Caco-2 (cell line): ENCODE measurements around the gene FUT8. TPM values are rescaled to one million over a fixed set of nuclear protein-coding genes. Genes with fewer than 3 reads are reported as not detected.

Experiments
- BruUV-seq: library from RNA; stranded (reverse); fragments of 400-500 nt; replicated peaks from 2 replicates; lab custom pipeline; 2021; lab: Mats Ljungman, UMichigan
- CTCF ChIA-PET: fragments of 300-600 bp; sonication (Branson Sonifier 250); formaldehyde crosslinking; loops from one replicate; lab custom pipeline; 2022; ENCODE audit warnings: antibody characterized with exemption; lab: Charles Lee
- POLR2A ChIA-PET: fragments of 300-600 bp; sonication (Branson Sonifier 250); formaldehyde crosslinking; loops from one replicate; lab custom pipeline; 2022; ENCODE audit warnings: antibody characterized with exemption; lab: Charles Lee
- DNase-seq, 2 experiments: peaks; one replicate each; pipeline versions ENCODE4 v3.0.0 to v3.0.0-alpha.2; 2020 to 2022
- H3K27me3 ChIP-seq: replicated peaks from 2 replicates; pipeline ENCODE4 v1.6.0; 2011; ENCODE audit warnings: low read length; ENCODE audit not compliant: control insufficient read depth, insufficient read depth
- H3K36me3 ChIP-seq: 2 replicates; pipeline ENCODE4 v1.5.1; 2011; ENCODE audit warnings: low read length; ENCODE audit not compliant: control insufficient read depth, insufficient read depth
- H3K4me1 ChIP-seq: fragments of 250-450 bp; sonication (Bioruptor Pico); 2 replicates; pipeline ENCODE4 v1.5.1; 2020; ENCODE audit warnings: mild to moderate bottlenecking
- H3K4me3 ChIP-seq: 2 replicates; pipeline ENCODE4 v1.5.1; 2011; ENCODE audit warnings: low read depth, mild to moderate bottlenecking, control low read depth, low read length
- H3K9me3 ChIP-seq: fragments of 250-450 bp; sonication (Bioruptor Pico); 2 replicates; pipeline ENCODE4 v1.5.1; 2020; ENCODE audit warnings: mild to moderate bottlenecking, moderate library complexity
- H3K27ac Mint-ChIP-seq: one replicate; pipeline ENCODE4 v1.8.0; 2022; ENCODE audit warnings: mixed read lengths; ENCODE audit not compliant: unreplicated experiment
- H3K27me3 Mint-ChIP-seq: one replicate; pipeline ENCODE4 v1.8.0; 2022; ENCODE audit warnings: mixed read lengths; ENCODE audit not compliant: insufficient read depth, unreplicated experiment
- H3K36me3 Mint-ChIP-seq: one replicate; pipeline ENCODE4 v1.8.0; 2022; ENCODE audit warnings: mild to moderate bottlenecking, mixed read lengths; ENCODE audit not compliant: insufficient read depth, unreplicated experiment
- H3K4me1 Mint-ChIP-seq: one replicate; pipeline ENCODE4 v1.8.0; 2022; ENCODE audit warnings: low read depth, mixed read lengths; ENCODE audit not compliant: unreplicated experiment
- H3K4me3 Mint-ChIP-seq: one replicate; pipeline ENCODE4 v1.8.0; 2022; ENCODE audit warnings: mild to moderate bottlenecking, moderate library complexity, mixed read lengths; ENCODE audit not compliant: unreplicated experiment
- H3K9me3 Mint-ChIP-seq: one replicate; pipeline ENCODE4 v1.8.0; 2022; ENCODE audit warnings: mixed read lengths; ENCODE audit not compliant: unreplicated experiment
- CTCF ChIP-seq, 2 experiments: fragments of 200-600 bp in 1 of 2; IDR thresholded peaks; 1 replicate in 1 of 2; 2 replicates in 1 of 2; pipeline versions ENCODE4 v1.5.1 to v1.8.0; 2011 to 2022; ENCODE audit warnings: antibody characterized with exemption in 1 of 2, control low read depth in 1 of 2, inconsistent platforms in 1 of 2, low read depth in 1 of 2, low read length in 1 of 2, mild to moderate bottlenecking in 1 of 2, moderate library complexity in 1 of 2; ENCODE audit not compliant: insufficient read depth in 1 of 2, severe bottlenecking in 1 of 2, unreplicated experiment in 1 of 2
- intact Hi-C: fragments of 100-400 bp; cut with micrococcal nuclease; formaldehyde crosslinking; loops from one replicate; pipeline ENCODE4 v1.10.0; 2022; ENCODE audit not compliant: unreplicated experiment
- total RNA-seq: library from RNA; stranded (reverse); gene quantifications from 2 replicates; pipeline ENCODE4 v1.2.3, GENCODE V29; 2022

FUT8 gene
- total RNA-seq, 1 experiment from 2014 or later = 67.1 TPM

GRCh38 chr14:65444230-65444629 lies 31.7 kb downstream of the FUT8 start:
- H3K36me3 Mint-ChIP-seq = no peaks in the 10 kb centered on the region
- Histone ChIP-seq H3K4me1 (peaks cover 4% of the 10 kb centered on the region), H3K27me3 (no peaks in the 10 kb centered on the region), H3K4me3 (no peak overlapping the region), H3K9me3 (no peaks in the 10 kb centered on the region), H3K36me3 (no peaks in the 10 kb centered on the region)
- no peaks in the 10 kb centered on the region for H3K9me3 Mint-ChIP-seq
- H3K27me3 Mint-ChIP-seq = no peaks in the 10 kb centered on the region
- H3K4me1 Mint-ChIP-seq = peaks cover 13% of the 10 kb centered on the region
- no TSS peak for BruUV-seq
- H3K4me3 Mint-ChIP-seq = no peak overlapping the region
- DNase-seq = no peak
- intact Hi-C loops = no loop called here
- POLR2A ChIA-PET = no interaction called here
- TF ChIP-seq CTCF (IDR thresholded peaks at IDR 0.05; ENCODE audit: insufficient read depth in 1 of 2, low read depth in 1 of 2, low read length in 1 of 2, severe bottlenecking in 1 of 2, unreplicated experiment in 1 of 2) = no peak
- CTCF ChIA-PET = no interaction called here
- no peak overlapping the region for H3K27ac Mint-ChIP-seq

- peaks cover 5% of the 10 kb centered on the region for H3K36me3 Mint-ChIP-seq
- TF ChIP-seq CTCF (IDR thresholded peaks at IDR 0.05; ENCODE audit: insufficient read depth in 1 of 2, low read depth in 1 of 2, low read length in 1 of 2, severe bottlenecking in 1 of 2, unreplicated experiment in 1 of 2) = no peak
- Histone ChIP-seq H3K36me3 (no peaks in the 10 kb centered on the region; the same call in 1 of the 2 replicates), H3K9me3 (no peaks in the 10 kb centered on the region), H3K4me3 (no peak overlapping the region), H3K27me3 (no peaks in the 10 kb centered on the region), H3K4me1 (no peaks in the 10 kb centered on the region)
- no TSS peak for BruUV-seq
- H3K9me3 Mint-ChIP-seq = no peaks in the 10 kb centered on the region
- ChIA-PET CTCF (no interaction called here), POLR2A (no interaction called here)
- H3K4me1 Mint-ChIP-seq = peaks cover 7% of the 10 kb centered on the region
- DNase-seq = no peak
- H3K27ac Mint-ChIP-seq = no peak overlapping the region
- no peaks in the 10 kb centered on the region for H3K27me3 Mint-ChIP-seq
- H3K4me3 Mint-ChIP-seq = no peak overlapping the region
- intact Hi-C loops = no loop called here
Measured at GRCh38 chr14:65446159-65446558, 33.6 kb downstream of the FUT8 start.

- Mint-ChIP-seq H3K27me3 (no peaks in the 10 kb centered on the region), H3K4me3 (no peak overlapping the region), H3K9me3 (no peaks in the 10 kb centered on the region), H3K4me1 (peaks cover 14% of the 10 kb centered on the region), H3K36me3 (peaks cover 12% of the 10 kb centered on the region), H3K27ac (no peak overlapping the region)
- POLR2A ChIA-PET = no interaction called here
- no peak overlapping the region for H3K4me3 ChIP-seq
- TF ChIP-seq CTCF (IDR thresholded peaks at IDR 0.05; ENCODE audit: insufficient read depth in 1 of 2, low read depth in 1 of 2, low read length in 1 of 2, severe bottlenecking in 1 of 2, unreplicated experiment in 1 of 2) = no peak
- no TSS peak for BruUV-seq
- intact Hi-C loops = no loop called here
- DNase-seq = no peak
- CTCF ChIA-PET = no interaction called here
- no peaks in the 10 kb centered on the region; the same call in 1 of the 2 replicates for H3K36me3 ChIP-seq
- H3K4me1 ChIP-seq = no peaks in the 10 kb centered on the region
- no peaks in the 10 kb centered on the region for H3K9me3 ChIP-seq
- no peaks in the 10 kb centered on the region for H3K27me3 ChIP-seq
Measured at GRCh38 chr14:65449647-65450046, 37.1 kb downstream of the FUT8 start.
